PC-9 (cell line): Measurements from ENCODE around the gene CTNND2. TPM values are rescaled to one million over a fixed set of nuclear protein-coding genes. Genes with fewer than 3 reads are reported as not detected.

Experiments used
- BruUV-seq: library from RNA; stranded (reverse); fragments of 400-500 nt; replicated peaks from 2 replicates; lab custom pipeline; 2021; lab: Mats Ljungman, UMichigan
- CTCF ChIA-PET: fragments of 300-600 bp; sonication (Branson Sonifier 250); formaldehyde crosslinking; loops from one replicate; lab custom pipeline; 2022; ENCODE audit warnings: antibody characterized with exemption; lab: Charles Lee
- POLR2A ChIA-PET: fragments of 300-600 bp; sonication (Branson Sonifier 250); formaldehyde crosslinking; loops from one replicate; lab custom pipeline; 2022; ENCODE audit warnings: antibody characterized with exemption; ENCODE audit not compliant: unreplicated experiment; lab: Charles Lee
- DNase-seq, 2 experiments: peaks; one replicate each; pipeline versions ENCODE4 v3.0.0 to v3.0.0-alpha.2; 2015 to 2022; ENCODE audit warnings: mixed read lengths in 1 of 2
- H2AFZ ChIP-seq: fragments of 200-600 bp; sonication (generic); 2 replicates; pipeline ENCODE4 v1.8.1; 2017; ENCODE audit warnings: antibody characterized with exemption
- H3F3A ChIP-seq: fragments of 200-600 bp; sonication (generic); 2 replicates; pipeline ENCODE4 v1.8.1; 2017; ENCODE audit warnings: antibody characterized with exemption, mild to moderate bottlenecking, low read depth; ENCODE audit not compliant: insufficient read depth
- H3K27ac ChIP-seq: fragments of 200-600 bp; sonication (generic); 2 replicates; pipeline ENCODE4 v1.6.1; 2016; ENCODE audit warnings: mixed run types
- H3K27me3 ChIP-seq: fragments of 200-600 bp; sonication (generic); 2 replicates; pipeline ENCODE4 v1.6.1; 2016; ENCODE audit warnings: low read depth, mixed run types; ENCODE audit not compliant: insufficient read depth
- H3K36me3 ChIP-seq: fragments of 200-600 bp; sonication (generic); 2 replicates; pipeline ENCODE4 v1.6.1; 2016; ENCODE audit warnings: low read depth, mixed run types
- H3K4me1 ChIP-seq: fragments of 200-600 bp; sonication (generic); replicated peaks from 2 replicates; pipeline ENCODE4 v1.6.1; 2016; ENCODE audit warnings: mixed run types; ENCODE audit not compliant: insufficient read depth
- H3K4me2 ChIP-seq: fragments of 200-600 bp; sonication (generic); 2 replicates; pipeline ENCODE4 v1.6.1; 2017; ENCODE audit warnings: mixed run types
- H3K4me3 ChIP-seq: fragments of 200-600 bp; sonication (generic); 2 replicates; pipeline ENCODE4 v1.6.1; 2016; ENCODE audit warnings: mixed run types
- H3K79me2 ChIP-seq: fragments of 200-600 bp; sonication (generic); 2 replicates; pipeline ENCODE4 v1.6.1; 2017; ENCODE audit warnings: low read depth, mixed run types
- H3K9me2 ChIP-seq: fragments of 200-600 bp; sonication (generic); 2 replicates; pipeline ENCODE4 v1.8.1; 2017; ENCODE audit warnings: mild to moderate bottlenecking; ENCODE audit not compliant: insufficient read depth
- H3K9me3 ChIP-seq: fragments of 200-600 bp; sonication (generic); 2 replicates; pipeline ENCODE4 v1.8.1; 2016; ENCODE audit warnings: low read depth; ENCODE audit not compliant: insufficient read depth
- H4K20me1 ChIP-seq: fragments of 200-600 bp; sonication (generic); 2 replicates; pipeline ENCODE4 v1.8.1; 2017; ENCODE audit not compliant: insufficient read depth
- CTCF ChIP-seq: fragments of 200-600 bp; sonication (generic); conservative IDR thresholded peaks from 2 replicates; pipeline ENCODE4 v1.6.1; 2017; ENCODE audit warnings: mixed run types, antibody characterized with exemption, mild to moderate bottlenecking, moderate library complexity
- EZH2 ChIP-seq: fragments of 200-600 bp; sonication (generic); IDR thresholded peaks from 2 replicates; pipeline ENCODE4 v1.8.0; 2017; ENCODE audit warnings: antibody characterized with exemption, low read depth
- intact Hi-C: fragments of 100-400 bp; cut with micrococcal nuclease; formaldehyde crosslinking; loops from one replicate; pipeline ENCODE4 v1.10.0; 2022; ENCODE audit not compliant: unreplicated experiment
- total RNA-seq: library from RNA; stranded (reverse); gene quantifications from 2 replicates; pipeline ENCODE4 v1.2.3, GENCODE V29; 2021

Gene CTNND2
- total RNA-seq, 1 experiment from 2014 or later = not detected

- no peaks in the 10 kb centered on the region for H3K36me3 ChIP-seq
- H3K79me2 ChIP-seq = no peaks in the 10 kb centered on the region
- BruUV-seq = no TSS peak
- H3F3A ChIP-seq = no peaks in the 10 kb centered on the region
- 0 out of 2 replicates have a peak, but pooled peaks cover 3% of the 10 kb centered on the region for H3K4me1 ChIP-seq
- no peak for DNase-seq
- intact Hi-C loops = loop anchor here (1.0 to 5.0 kb wide), 2 partner anchors 194 to 286 kb away; no protein-coding TSS in a partner anchor
- no peak overlapping the region for H2AFZ ChIP-seq
- no peaks in the 10 kb centered on the region for H3K9me3 ChIP-seq
- no peak overlapping the region for H3K4me3 ChIP-seq
- peaks cover 50% of the 10 kb centered on the region for H3K27me3 ChIP-seq
- TF ChIP-seq EZH2 (no peak), CTCF (no peak)
- H3K27ac ChIP-seq = no peak overlapping the region
- H3K9me2 ChIP-seq = no peaks in the 10 kb centered on the region
- H4K20me1 ChIP-seq = no peaks in the 10 kb centered on the region
- no peak overlapping the region for H3K4me2 ChIP-seq
- ChIA-PET POLR2A (no interaction called here), CTCF (no interaction called here)
Observed at GRCh38 chr5:10988622-10989021, 915.6 kb downstream of the CTNND2 start.

- H4K20me1 ChIP-seq = no peaks in the 10 kb centered on the region
- no peaks in the 10 kb centered on the region for H3K4me1 ChIP-seq
- CTCF ChIA-PET = no interaction called here
- H3K9me2 ChIP-seq = no peaks in the 10 kb centered on the region
- H3K27ac ChIP-seq = no peak overlapping the region
- no peaks in the 10 kb centered on the region for H3K36me3 ChIP-seq
- TF ChIP-seq EZH2 (no peak), CTCF (peak; percentile 70)
- H3K4me3 ChIP-seq = no peak overlapping the region
- H3K9me3 ChIP-seq = no peaks in the 10 kb centered on the region
- intact Hi-C loops = loop anchor here (1.0 to 5.0 kb wide), 2 partner anchors 194 to 286 kb away; no protein-coding TSS in a partner anchor
- no peaks in the 10 kb centered on the region for H3F3A ChIP-seq
- no peak overlapping the region for H3K4me2 ChIP-seq
- no peak overlapping the region for H2AFZ ChIP-seq
- BruUV-seq = no TSS peak
- peak in 1 of 2 experiments; percentile 72 for DNase-seq
- no peaks in the 10 kb centered on the region for H3K79me2 ChIP-seq
- POLR2A ChIA-PET = no interaction called here
- H3K27me3 ChIP-seq = peaks cover 49% of the 10 kb centered on the region
Observed at GRCh38 chr5:10987925-10988504, 916.2 kb downstream of the CTNND2 start.

- H3K36me3 ChIP-seq = no peaks in the 10 kb centered on the region
- intact Hi-C loops = loop anchor here (5.0 kb wide), 1 partner anchor 285 kb away; no protein-coding TSS in a partner anchor
- TF ChIP-seq EZH2 (no peak), CTCF (no peak)
- H3F3A ChIP-seq = no peaks in the 10 kb centered on the region
- no peaks in the 10 kb centered on the region for H3K4me1 ChIP-seq
- H4K20me1 ChIP-seq = no peaks in the 10 kb centered on the region
- no peak overlapping the region for H2AFZ ChIP-seq
- BruUV-seq = no TSS peak
- CTCF ChIA-PET = no interaction called here
- H3K27me3 ChIP-seq = peaks cover 42% of the 10 kb centered on the region
- H3K4me3 ChIP-seq = no peak overlapping the region
- H3K9me3 ChIP-seq = no peaks in the 10 kb centered on the region
- no peak overlapping the region for H3K4me2 ChIP-seq
- H3K79me2 ChIP-seq = no peaks in the 10 kb centered on the region
- POLR2A ChIA-PET = no interaction called here
- no peak for DNase-seq
- H3K27ac ChIP-seq = no peak overlapping the region
- no peaks in the 10 kb centered on the region for H3K9me2 ChIP-seq
Observed at GRCh38 chr5:10987276-10987924, 916.8 kb downstream of the CTNND2 start.
